HEK293 (cell line): Measurements from ENCODE around the gene ATOSA.

Experiments
- CTCF ChIA-PET: fragments of 350-600 bp; formaldehyde crosslinking; extraction: SDS; loops from one replicate; lab custom pipeline; 2021; ENCODE audit warnings: antibody characterized with exemption; lab: Yijun Ruan, JAX
- POLR2A ChIA-PET: fragments of 300-600 bp; formaldehyde crosslinking; extraction: SDS; loops from one replicate; lab custom pipeline; 2020; ENCODE audit warnings: antibody characterized with exemption, inconsistent platforms; lab: Yijun Ruan, JAX
- H3K27ac ChIP-seq: fragments of 200-500 bp; sonication (Bioruptor generic); 2 replicates; pipeline ENCODE4 v1.5.1; 2014; ENCODE audit warnings: low read depth, low read length, control low read depth, inconsistent platforms; ENCODE audit errors: extremely low read depth
- H3K36me3 ChIP-seq, 2 experiments: fragments of 200-500 bp in 1 of 2; sonication (Bioruptor generic) in 1 of 2; 1 replicate in 1 of 2; 2 replicates in 1 of 2; pipeline ENCODE4 v1.5.1; 2014 to 2017; ENCODE audit warnings: inconsistent platforms in 2 of 2, low read length in 2 of 2; ENCODE audit not compliant: control insufficient read depth in 2 of 2, insufficient read depth in 1 of 2
- H3K4me1 ChIP-seq: fragments of 200-500 bp; sonication (Bioruptor generic); 2 replicates; pipeline ENCODE4 v1.5.1; 2014; ENCODE audit warnings: mild to moderate bottlenecking, low read length, inconsistent platforms; ENCODE audit not compliant: control insufficient read depth, insufficient read depth
- H3K4me3 ChIP-seq: 2 replicates; pipeline ENCODE4 v1.5.1; 2011; ENCODE audit warnings: low read depth, mild to moderate bottlenecking, control low read depth, low read length, moderate library complexity
- H3K9me3 ChIP-seq: fragments of 200-500 bp; sonication (Bioruptor generic); 2 replicates; pipeline ENCODE4 v1.5.1; 2014; ENCODE audit warnings: low read depth, low read length, inconsistent platforms; ENCODE audit not compliant: control insufficient read depth, insufficient read depth
- BCL11A ChIP-seq: fragments of 450-650 bp; formaldehyde crosslinking; IDR thresholded peaks from 2 replicates; pipeline ENCODE4 v1.5.1; 2016; ENCODE audit warnings: low read depth, missing biosample characterization, missing genetic modification characterization
- GFI1B ChIP-seq: fragments of 450-650 bp; formaldehyde crosslinking; IDR thresholded peaks from 2 replicates; pipeline ENCODE4 v1.5.1; 2016; ENCODE audit warnings: missing biosample characterization, missing genetic modification characterization
- WT1 ChIP-seq: fragments of 450-650 bp; formaldehyde crosslinking; IDR thresholded peaks from 2 replicates; pipeline ENCODE4 v1.5.1; 2016; ENCODE audit warnings: missing biosample characterization, missing genetic modification characterization
- ZBTB1 ChIP-seq: fragments of 450-650 bp; formaldehyde crosslinking; IDR thresholded peaks from 2 replicates; pipeline ENCODE4 v1.5.1; 2016; ENCODE audit warnings: missing biosample characterization, missing genetic modification characterization
- ZNF155 ChIP-seq: fragments of 450-650 bp; formaldehyde crosslinking; IDR thresholded peaks from 2 replicates; pipeline ENCODE4 v1.5.1; 2016; ENCODE audit warnings: missing biosample characterization, missing genetic modification characterization
- ZNF19 ChIP-seq: fragments of 450-650 bp; formaldehyde crosslinking; IDR thresholded peaks from 2 replicates; pipeline ENCODE4; 2016; ENCODE audit warnings: missing biosample characterization, missing genetic modification characterization, low read depth
- ZNF266 ChIP-seq: fragments of 450-650 bp; formaldehyde crosslinking; IDR thresholded peaks from 2 replicates; pipeline ENCODE4 v1.5.1; 2016; ENCODE audit warnings: missing biosample characterization, missing genetic modification characterization, low read depth
- ZNF302 ChIP-seq: fragments of 450-650 bp; formaldehyde crosslinking; IDR thresholded peaks from 2 replicates; pipeline ENCODE4 v1.5.1; 2016; ENCODE audit warnings: missing biosample characterization, missing genetic modification characterization, low read depth
- ZNF324 ChIP-seq: fragments of 450-650 bp; formaldehyde crosslinking; IDR thresholded peaks from 2 replicates; pipeline ENCODE4 v1.5.1; 2016; ENCODE audit warnings: missing biosample characterization, missing genetic modification characterization
- ZNF423 ChIP-seq: fragments of 450-650 bp; formaldehyde crosslinking; IDR thresholded peaks from 2 replicates; pipeline ENCODE4 v1.5.1; 2016; ENCODE audit warnings: missing biosample characterization, missing genetic modification characterization
- ZNF426 ChIP-seq: fragments of 450-650 bp; formaldehyde crosslinking; IDR thresholded peaks from 2 replicates; pipeline ENCODE4 v1.5.1; 2017; ENCODE audit warnings: missing biosample characterization, missing genetic modification characterization, mild to moderate bottlenecking, inconsistent platforms, moderate library complexity
- ZNF473 ChIP-seq: fragments of 450-650 bp; formaldehyde crosslinking; IDR thresholded peaks from 2 replicates; pipeline ENCODE4 v1.5.1; 2017; ENCODE audit warnings: missing biosample characterization, missing genetic modification characterization
- ZNF555 ChIP-seq: fragments of 450-650 bp; formaldehyde crosslinking; conservative IDR thresholded peaks from 2 replicates; pipeline ENCODE4 v1.5.1; 2017; ENCODE audit warnings: missing biosample characterization, mild to moderate bottlenecking, missing genetic modification characterization, inconsistent platforms
- ZNF558 ChIP-seq: fragments of 450-650 bp; formaldehyde crosslinking; IDR thresholded peaks from 2 replicates; pipeline ENCODE4 v1.5.1; 2016; ENCODE audit warnings: missing biosample characterization, missing genetic modification characterization
- ZNF585B ChIP-seq: fragments of 450-650 bp; formaldehyde crosslinking; IDR thresholded peaks from 2 replicates; pipeline ENCODE4 v1.5.1; 2016; ENCODE audit warnings: missing biosample characterization, missing genetic modification characterization
- ZNF707 ChIP-seq: fragments of 450-650 bp; formaldehyde crosslinking; IDR thresholded peaks from 2 replicates; pipeline ENCODE4 v1.5.1; 2016; ENCODE audit warnings: missing biosample characterization, missing genetic modification characterization
- ZNF747 ChIP-seq: fragments of 450-650 bp; formaldehyde crosslinking; IDR thresholded peaks from 2 replicates; pipeline ENCODE4 v1.5.1; 2016; ENCODE audit warnings: missing biosample characterization, missing genetic modification characterization
- ZNF785 ChIP-seq: fragments of 450-650 bp; formaldehyde crosslinking; IDR thresholded peaks from 2 replicates; pipeline ENCODE4 v1.5.1; 2016; ENCODE audit warnings: missing biosample characterization, missing genetic modification characterization
- TF ChIP-seq, protein P1 (sequence below): fragments of 450-650 bp; formaldehyde crosslinking; IDR thresholded peaks from 2 replicates; pipeline ENCODE4 v1.5.1; 2017; ENCODE audit warnings: missing biosample characterization, missing genetic modification characterization
- TF ChIP-seq, protein P2 (sequence below): fragments of 450-650 bp; formaldehyde crosslinking; IDR thresholded peaks from 2 replicates; pipeline ENCODE4 v1.5.0; 2017; ENCODE audit warnings: missing biosample characterization, missing genetic modification characterization, borderline replicate concordance
- TF ChIP-seq, protein P3 (sequence below): fragments of 450-650 bp; formaldehyde crosslinking; IDR thresholded peaks from 2 replicates; pipeline ENCODE4; 2016; ENCODE audit warnings: missing biosample characterization, missing genetic modification characterization
- TF ChIP-seq, protein P4 (sequence below): fragments of 450-650 bp; formaldehyde crosslinking; IDR thresholded peaks from 2 replicates; pipeline ENCODE4 v1.5.1; 2016; ENCODE audit warnings: missing biosample characterization, missing genetic modification characterization
- TF ChIP-seq, protein P5 (sequence below): fragments of 450-650 bp; formaldehyde crosslinking; IDR thresholded peaks from 2 replicates; pipeline ENCODE4 v1.5.1; 2016; ENCODE audit warnings: missing biosample characterization, missing genetic modification characterization
- TF ChIP-seq, protein P6 (sequence below): fragments of 450-650 bp; formaldehyde crosslinking; IDR thresholded peaks from 2 replicates; pipeline ENCODE4 v1.5.1; 2017; ENCODE audit warnings: missing biosample characterization, missing genetic modification characterization
- TF ChIP-seq, protein P7 (sequence below): fragments of 450-650 bp; IDR thresholded peaks from 2 replicates; pipeline ENCODE4 v1.5.1; 2018; ENCODE audit warnings: missing biosample characterization, mild to moderate bottlenecking, missing genetic modification characterization
- TF ChIP-seq, protein P8 (sequence below): fragments of 450-650 bp; formaldehyde crosslinking; IDR thresholded peaks from 2 replicates; pipeline ENCODE4 v1.5.1; 2016; ENCODE audit warnings: missing biosample characterization, missing genetic modification characterization

The ATOSA gene

DNA sequence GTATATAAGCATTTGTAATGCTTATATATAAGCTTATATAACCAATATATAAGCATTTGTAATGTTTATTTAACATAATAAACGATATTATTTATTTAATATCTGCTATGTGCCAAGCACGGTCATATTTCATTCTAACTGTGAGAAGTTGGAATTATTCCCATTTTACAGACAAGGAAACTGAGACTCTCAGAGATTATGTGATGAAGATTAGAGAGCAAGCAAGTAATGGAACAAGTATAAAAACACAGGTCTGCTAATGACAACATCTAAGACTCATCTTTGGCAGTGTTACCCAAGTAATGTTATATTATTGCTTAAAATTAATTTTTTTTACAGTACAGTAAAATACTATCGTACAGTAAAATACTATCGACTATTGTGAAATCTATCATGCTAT is 4.4 kb downstream of the ATOSA start:
- POLR2A ChIA-PET: no interaction called here

DNA sequence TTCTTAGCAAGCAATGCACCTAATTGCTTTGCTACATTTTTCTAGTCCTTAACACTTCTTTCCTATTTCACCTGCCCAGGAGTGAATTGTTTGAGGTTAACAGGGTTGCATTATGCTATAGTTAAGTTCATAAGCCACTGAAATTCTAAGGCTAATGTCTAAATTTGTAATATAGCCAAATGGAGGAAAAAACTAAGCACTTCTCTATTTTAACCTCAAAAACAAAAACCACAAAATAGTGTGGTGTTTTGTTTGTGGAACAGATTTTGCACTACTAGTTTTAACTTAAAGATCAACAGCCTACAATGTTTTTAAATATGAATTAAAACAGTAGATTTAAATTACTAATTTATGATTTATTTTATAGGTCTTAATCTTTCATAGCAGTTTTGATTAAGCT is 5.5 kb downstream of the ATOSA start:
- POLR2A ChIA-PET: no interaction called here
- TF ChIP-seq ZNF266 (tag by site-specific recombination) (no peak), ZNF423 (tag by site-specific recombination) (no peak), ZNF473 (tag by site-specific recombination) (no peak), ZNF747 (tag by site-specific recombination) (no peak), WT1 (tag by site-specific recombination) (no peak), ZNF555 (tag by site-specific recombination) (no peak), ZBTB1 (tag by site-specific recombination) (no peak), ZNF585B (no peak), ZNF785 (tag by site-specific recombination) (no peak), ZNF558 (tag by site-specific recombination) (no peak), BCL11A (no peak), ZNF19 (no peak)
- TF ChIP-seq, protein P1, sequence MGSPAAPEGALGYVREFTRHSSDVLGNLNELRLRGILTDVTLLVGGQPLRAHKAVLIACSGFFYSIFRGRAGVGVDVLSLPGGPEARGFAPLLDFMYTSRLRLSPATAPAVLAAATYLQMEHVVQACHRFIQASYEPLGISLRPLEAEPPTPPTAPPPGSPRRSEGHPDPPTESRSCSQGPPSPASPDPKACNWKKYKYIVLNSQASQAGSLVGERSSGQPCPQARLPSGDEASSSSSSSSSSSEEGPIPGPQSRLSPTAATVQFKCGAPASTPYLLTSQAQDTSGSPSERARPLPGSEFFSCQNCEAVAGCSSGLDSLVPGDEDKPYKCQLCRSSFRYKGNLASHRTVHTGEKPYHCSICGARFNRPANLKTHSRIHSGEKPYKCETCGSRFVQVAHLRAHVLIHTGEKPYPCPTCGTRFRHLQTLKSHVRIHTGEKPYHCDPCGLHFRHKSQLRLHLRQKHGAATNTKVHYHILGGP: no peak
- TF ChIP-seq, protein P2, sequence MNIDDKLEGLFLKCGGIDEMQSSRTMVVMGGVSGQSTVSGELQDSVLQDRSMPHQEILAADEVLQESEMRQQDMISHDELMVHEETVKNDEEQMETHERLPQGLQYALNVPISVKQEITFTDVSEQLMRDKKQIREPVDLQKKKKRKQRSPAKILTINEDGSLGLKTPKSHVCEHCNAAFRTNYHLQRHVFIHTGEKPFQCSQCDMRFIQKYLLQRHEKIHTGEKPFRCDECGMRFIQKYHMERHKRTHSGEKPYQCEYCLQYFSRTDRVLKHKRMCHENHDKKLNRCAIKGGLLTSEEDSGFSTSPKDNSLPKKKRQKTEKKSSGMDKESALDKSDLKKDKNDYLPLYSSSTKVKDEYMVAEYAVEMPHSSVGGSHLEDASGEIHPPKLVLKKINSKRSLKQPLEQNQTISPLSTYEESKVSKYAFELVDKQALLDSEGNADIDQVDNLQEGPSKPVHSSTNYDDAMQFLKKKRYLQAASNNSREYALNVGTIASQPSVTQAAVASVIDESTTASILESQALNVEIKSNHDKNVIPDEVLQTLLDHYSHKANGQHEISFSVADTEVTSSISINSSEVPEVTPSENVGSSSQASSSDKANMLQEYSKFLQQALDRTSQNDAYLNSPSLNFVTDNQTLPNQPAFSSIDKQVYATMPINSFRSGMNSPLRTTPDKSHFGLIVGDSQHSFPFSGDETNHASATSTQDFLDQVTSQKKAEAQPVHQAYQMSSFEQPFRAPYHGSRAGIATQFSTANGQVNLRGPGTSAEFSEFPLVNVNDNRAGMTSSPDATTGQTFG: no peak
- TF ChIP-seq, protein P3, sequence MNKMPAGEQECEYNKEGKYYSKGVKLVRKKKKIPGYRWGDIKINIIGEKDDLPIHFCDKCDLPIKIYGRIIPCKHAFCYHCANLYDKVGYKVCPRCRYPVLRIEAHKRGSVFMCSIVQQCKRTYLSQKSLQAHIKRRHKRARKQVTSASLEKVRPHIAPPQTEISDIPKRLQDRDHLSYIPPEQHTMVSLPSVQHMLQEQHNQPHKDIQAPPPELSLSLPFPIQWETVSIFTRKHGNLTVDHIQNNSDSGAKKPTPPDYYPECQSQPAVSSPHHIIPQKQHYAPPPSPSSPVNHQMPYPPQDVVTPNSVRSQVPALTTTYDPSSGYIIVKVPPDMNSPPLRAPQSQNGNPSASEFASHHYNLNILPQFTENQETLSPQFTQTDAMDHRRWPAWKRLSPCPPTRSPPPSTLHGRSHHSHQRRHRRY (tag by site-specific recombination): no peak
- TF ChIP-seq, protein P4, sequence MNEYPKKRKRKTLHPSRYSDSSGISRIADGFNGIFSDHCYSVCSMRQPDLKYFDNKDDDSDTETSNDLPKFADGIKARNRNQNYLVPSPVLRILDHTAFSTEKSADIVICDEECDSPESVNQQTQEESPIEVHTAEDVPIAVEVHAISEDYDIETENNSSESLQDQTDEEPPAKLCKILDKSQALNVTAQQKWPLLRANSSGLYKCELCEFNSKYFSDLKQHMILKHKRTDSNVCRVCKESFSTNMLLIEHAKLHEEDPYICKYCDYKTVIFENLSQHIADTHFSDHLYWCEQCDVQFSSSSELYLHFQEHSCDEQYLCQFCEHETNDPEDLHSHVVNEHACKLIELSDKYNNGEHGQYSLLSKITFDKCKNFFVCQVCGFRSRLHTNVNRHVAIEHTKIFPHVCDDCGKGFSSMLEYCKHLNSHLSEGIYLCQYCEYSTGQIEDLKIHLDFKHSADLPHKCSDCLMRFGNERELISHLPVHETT (tag by site-specific recombination): no peak
- TF ChIP-seq, protein P5, sequence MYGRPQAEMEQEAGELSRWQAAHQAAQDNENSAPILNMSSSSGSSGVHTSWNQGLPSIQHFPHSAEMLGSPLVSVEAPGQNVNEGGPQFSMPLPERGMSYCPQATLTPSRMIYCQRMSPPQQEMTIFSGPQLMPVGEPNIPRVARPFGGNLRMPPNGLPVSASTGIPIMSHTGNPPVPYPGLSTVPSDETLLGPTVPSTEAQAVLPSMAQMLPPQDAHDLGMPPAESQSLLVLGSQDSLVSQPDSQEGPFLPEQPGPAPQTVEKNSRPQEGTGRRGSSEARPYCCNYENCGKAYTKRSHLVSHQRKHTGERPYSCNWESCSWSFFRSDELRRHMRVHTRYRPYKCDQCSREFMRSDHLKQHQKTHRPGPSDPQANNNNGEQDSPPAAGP (tag by site-specific recombination): no peak
- no peak overlapping the region for H3K27ac ChIP-seq
- CTCF ChIA-PET: interaction anchor here (0.6 to 1.1 kb wide), 3 partner anchors 11 to 383 kb away, joined by 3 to 4 read pairs (median 3); no protein-coding TSS in a partner anchor
- H3K36me3 ChIP-seq: peaks cover 3 to 30% of the 10 kb centered on the region in 2 experiments
- no peaks in the 10 kb centered on the region for H3K9me3 ChIP-seq
- H3K4me1 ChIP-seq: 0 out of 2 replicates have a peak, but pooled peaks cover 3% of the 10 kb centered on the region
- H3K4me3 ChIP-seq: no peak overlapping the region

More for the DNA sequence above, 4.4 kb downstream of the ATOSA start:
- Histone ChIP-seq H3K9me3 (no peaks in the 10 kb centered on the region), H3K27ac (no peak overlapping the region), H3K4me1 (0 out of 2 replicates have a peak, but pooled peaks cover 3% of the 10 kb centered on the region), H3K4me3 (no peak overlapping the region), H3K36me3 (peaks cover 0 to 27% of the 10 kb centered on the region in 2 experiments)
- CTCF ChIA-PET: interaction anchor here (1.1 kb wide), 1 partner anchor 345 kb away, joined by 3 read pairs; no protein-coding TSS in a partner anchor
- TF ChIP-seq, protein P6, sequence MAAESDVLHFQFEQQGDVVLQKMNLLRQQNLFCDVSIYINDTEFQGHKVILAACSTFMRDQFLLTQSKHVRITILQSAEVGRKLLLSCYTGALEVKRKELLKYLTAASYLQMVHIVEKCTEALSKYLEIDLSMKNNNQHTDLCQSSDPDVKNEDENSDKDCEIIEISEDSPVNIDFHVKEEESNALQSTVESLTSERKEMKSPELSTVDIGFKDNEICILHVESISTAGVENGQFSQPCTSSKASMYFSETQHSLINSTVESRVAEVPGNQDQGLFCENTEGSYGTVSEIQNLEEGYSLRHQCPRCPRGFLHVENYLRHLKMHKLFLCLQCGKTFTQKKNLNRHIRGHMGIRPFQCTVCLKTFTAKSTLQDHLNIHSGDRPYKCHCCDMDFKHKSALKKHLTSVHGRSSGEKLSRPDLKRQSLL (tag by site-specific recombination): no peak
- no peak for TF ChIP-seq GFI1B
- TF ChIP-seq, protein P7, sequence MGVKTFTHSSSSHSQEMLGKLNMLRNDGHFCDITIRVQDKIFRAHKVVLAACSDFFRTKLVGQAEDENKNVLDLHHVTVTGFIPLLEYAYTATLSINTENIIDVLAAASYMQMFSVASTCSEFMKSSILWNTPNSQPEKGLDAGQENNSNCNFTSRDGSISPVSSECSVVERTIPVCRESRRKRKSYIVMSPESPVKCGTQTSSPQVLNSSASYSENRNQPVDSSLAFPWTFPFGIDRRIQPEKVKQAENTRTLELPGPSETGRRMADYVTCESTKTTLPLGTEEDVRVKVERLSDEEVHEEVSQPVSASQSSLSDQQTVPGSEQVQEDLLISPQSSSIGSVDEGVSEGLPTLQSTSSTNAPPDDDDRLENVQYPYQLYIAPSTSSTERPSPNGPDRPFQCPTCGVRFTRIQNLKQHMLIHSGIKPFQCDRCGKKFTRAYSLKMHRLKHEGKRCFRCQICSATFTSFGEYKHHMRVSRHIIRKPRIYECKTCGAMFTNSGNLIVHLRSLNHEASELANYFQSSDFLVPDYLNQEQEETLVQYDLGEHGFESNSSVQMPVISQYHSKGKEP (tag by site-specific recombination): no peak
- TF ChIP-seq ZNF155 (tag by site-specific recombination): no peak
- TF ChIP-seq ZNF266 (tag by site-specific recombination): no peak
- TF ChIP-seq ZNF426 (tag by site-specific recombination): no peak
- TF ChIP-seq, protein P8, sequence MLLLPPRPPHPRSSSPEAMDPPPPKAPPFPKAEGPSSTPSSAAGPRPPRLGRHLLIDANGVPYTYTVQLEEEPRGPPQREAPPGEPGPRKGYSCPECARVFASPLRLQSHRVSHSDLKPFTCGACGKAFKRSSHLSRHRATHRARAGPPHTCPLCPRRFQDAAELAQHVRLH (tag by site-specific recombination): no peak
- no peak for TF ChIP-seq ZNF324 (tag by site-specific recombination)
- no peak for TF ChIP-seq ZNF707 (tag by site-specific recombination)
- TF ChIP-seq ZNF302 (tag by site-specific recombination): no peak
